Measurements from ENCODE around the gene CXCL1.

- no peak for TF ChIP-seq CTCF (IDR thresholded peaks at IDR 0.05; ENCODE audit: low read length)
- TF ChIP-seq EZH2 (optimal IDR thresholded peaks at IDR 0.05; ENCODE audit: low read depth, low read length), result no peak
- TF ChIP-seq EZH2phosphoT487 (IDR thresholded peaks at IDR 0.05; ENCODE audit: low read length), result no peak
These were observed 40.2 kb upstream of the CXCL1 start for GRCh38 chr4:73828956-73829355.
